Tibial nerve (tissue), 4 donors: Measurements from ENCODE around the gene MAFG.

Experiments
- CTCF ChIP-seq, 5 experiments: fragments of 200-600 bp in 3 of 5; fragments of 450-650 bp in 2 of 5; sonication (generic) in 3 of 5; IDR thresholded peaks; one replicate each; pipeline ENCODE4 v1.5.1; 2016 to 2019; ENCODE audit warnings: antibody characterized with exemption in 5 of 5, mild to moderate bottlenecking in 3 of 5, moderate library complexity in 2 of 5
- EP300 ChIP-seq, 2 donors: sonication (generic); formaldehyde crosslinking; IDR thresholded peaks; one replicate each; pipeline ENCODE4 v1.6.1; 2017; ENCODE audit warnings: antibody characterized with exemption in 2 of 2, mild to moderate bottlenecking in 1 of 2
- POLR2A ChIP-seq, 2 donors: fragments of 450-650 bp; IDR thresholded peaks; one replicate each; pipeline ENCODE4 v1.6.1; 2017; ENCODE audit warnings: antibody characterized with exemption in 2 of 2, mild to moderate bottlenecking in 2 of 2, moderate library complexity in 2 of 2

DNA sequence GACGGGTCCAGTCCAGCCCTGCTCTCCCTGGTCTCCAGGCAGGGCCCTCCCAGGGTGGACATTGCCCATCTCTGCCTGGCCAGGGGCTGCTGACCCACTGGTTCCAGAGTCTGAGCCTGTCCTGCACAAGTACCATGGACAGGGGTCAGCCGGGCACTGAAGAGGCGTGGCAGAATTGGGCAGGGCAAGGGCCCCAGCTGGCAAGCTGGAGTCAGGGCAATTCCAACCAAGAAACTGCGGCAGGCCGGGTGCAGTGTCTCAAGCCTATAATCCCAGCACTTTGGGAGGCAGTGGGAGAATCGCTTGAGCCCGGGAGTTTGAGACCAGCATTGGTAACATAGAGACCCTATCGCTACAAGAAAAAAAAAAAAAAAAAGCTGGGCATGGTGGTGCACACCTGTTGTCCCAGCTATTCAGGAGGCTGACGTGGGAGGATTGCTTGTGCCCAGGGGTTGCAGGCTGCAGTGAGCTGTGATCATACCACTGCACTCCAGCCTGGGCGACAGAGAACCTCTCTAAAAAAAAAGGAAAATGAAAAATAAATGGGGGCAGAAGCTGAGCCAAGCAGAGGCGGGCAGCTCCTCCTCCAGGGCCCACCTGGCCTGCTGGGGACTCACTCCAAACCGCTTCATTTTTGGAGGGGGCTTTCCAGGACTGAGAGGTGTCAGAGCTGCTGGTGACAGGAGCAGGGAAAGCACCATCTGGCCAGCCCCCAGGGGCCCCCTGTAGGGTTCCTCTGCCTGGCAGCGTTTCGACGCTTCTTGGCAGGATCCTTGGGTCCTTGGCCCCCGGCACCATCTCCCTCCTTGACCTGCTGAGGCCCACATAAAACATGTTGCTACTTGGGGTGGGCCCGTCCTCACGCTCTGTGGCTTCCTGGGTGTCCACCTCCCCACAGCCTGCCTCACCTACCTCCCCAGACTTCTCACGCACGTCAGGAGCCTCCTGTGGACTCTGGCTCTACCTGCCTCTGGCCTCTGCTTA is 2.9 kb upstream of the MAFG start:
- no peak for TF ChIP-seq CTCF (IDR thresholded peaks at IDR 0.05)
- no peak for TF ChIP-seq POLR2A (IDR thresholded peaks at IDR 0.05)
- TF ChIP-seq EP300 (IDR thresholded peaks at IDR 0.05), result no peak
